GM13977 (cell line): ENCODE data around the gene IGSF21.

Experiments
- DNase-seq: peaks from one replicate; pipeline ENCODE4 v3.0.0; 2012; ENCODE audit warnings: low spot score
- CTCF ChIP-seq: IDR thresholded peaks from 2 replicates; pipeline ENCODE4 v1.5.1; 2012; ENCODE audit warnings: mild to moderate bottlenecking, control low read depth; ENCODE audit not compliant: insufficient read depth; ENCODE audit errors: extremely low read depth, missing control alignments
- in situ Hi-C: fragments of 300-500 bp; cut with MboI; formaldehyde crosslinking; loops from one replicate; pipeline ENCODE4 v1.12.0; 2022; ENCODE audit warnings: low sequenced_read_pairs, low pct_unique_long_range_greater_than_20kb, mixed read lengths, inconsistent platforms; ENCODE audit not compliant: unreplicated experiment

Gene IGSF21

GRCh38 chr1:18118078-18118477 is 10.5 kb downstream of the IGSF21 start:
- no peak for TF ChIP-seq CTCF
- in situ Hi-C loops = no loop called here
- no peak for DNase-seq

GRCh38 chr1:18118491-18118890 is 10.9 kb downstream of the IGSF21 start:
- TF ChIP-seq CTCF = no peak
- in situ Hi-C loops = no loop called here

GRCh38 chr1:18119289-18119688 is 11.7 kb downstream of the IGSF21 start:
- TF ChIP-seq CTCF = no peak
- no peak for DNase-seq
- in situ Hi-C loops = no loop called here

More at GRCh38 chr1:18118491-18118890, 10.9 kb downstream of the IGSF21 start:
- DNase-seq = no peak

GRCh38 chr1:18119771-18120377 is 12.3 kb downstream of the IGSF21 start:
- no peak for TF ChIP-seq CTCF
- in situ Hi-C loops = no loop called here
- DNase-seq = no peak

GRCh38 chr1:18120638-18121037 is 13.0 kb downstream of the IGSF21 start:
- in situ Hi-C loops = no loop called here
- TF ChIP-seq CTCF = no peak
- no peak for DNase-seq

GRCh38 chr1:18121072-18121820 is 13.6 kb downstream of the IGSF21 start:
- no peak for TF ChIP-seq CTCF
- in situ Hi-C loops = no loop called here
- DNase-seq = no peak
